Measurements from ENCODE around the gene C1QL4.
"Not testable (repeated sequence)": the region's sequence is repeated elsewhere in the genome, so short reads cannot be mapped to it uniquely, and the experiment has no call there.

The C1QL4 gene

DNA sequence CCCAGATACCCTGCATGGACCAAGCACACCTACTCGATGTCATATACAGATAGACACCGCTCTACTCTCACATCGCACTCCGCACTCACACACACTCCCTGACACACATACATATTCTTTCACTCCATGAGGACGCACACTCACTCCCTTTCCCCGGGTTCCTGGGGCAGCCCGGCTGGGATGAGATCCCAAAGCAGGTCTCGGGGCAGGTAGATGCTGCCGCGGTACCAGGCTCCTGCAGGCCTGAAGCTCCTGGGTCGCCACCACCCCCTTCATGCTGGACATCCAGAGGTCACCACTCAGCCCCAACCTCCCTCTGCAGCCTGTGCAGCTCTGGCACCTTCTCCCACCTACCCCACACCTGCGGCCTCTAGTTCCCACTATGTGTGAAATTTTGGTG is 2.3 kb downstream of the C1QL4 start:
- DNase-seq (ENCODE audit: low read depth in 1 of 2, low spot score in 1 of 2) = no peak

- no peak for DNase-seq (ENCODE audit: low read depth in 1 of 2, low spot score in 1 of 2)
Measured at GRCh38 chr12:49334226-49334625, 2.8 kb downstream of the C1QL4 start.

GRCh38 chr12:49333778-49334177 is 3.2 kb downstream of the C1QL4 start:
- DNase-seq (ENCODE audit: low read depth in 1 of 2, low spot score in 1 of 2) = not testable (repeated sequence)

GRCh38 chr12:49332891-49333371 is 4.1 kb downstream of the C1QL4 start:
- no peak for DNase-seq (ENCODE audit: low read depth in 1 of 2, low spot score in 1 of 2)

- no peak for DNase-seq (ENCODE audit: low read depth in 1 of 2, low spot score in 1 of 2)
Measured at GRCh38 chr12:49332441-49332861, 4.5 kb downstream of the C1QL4 start.

DNA sequence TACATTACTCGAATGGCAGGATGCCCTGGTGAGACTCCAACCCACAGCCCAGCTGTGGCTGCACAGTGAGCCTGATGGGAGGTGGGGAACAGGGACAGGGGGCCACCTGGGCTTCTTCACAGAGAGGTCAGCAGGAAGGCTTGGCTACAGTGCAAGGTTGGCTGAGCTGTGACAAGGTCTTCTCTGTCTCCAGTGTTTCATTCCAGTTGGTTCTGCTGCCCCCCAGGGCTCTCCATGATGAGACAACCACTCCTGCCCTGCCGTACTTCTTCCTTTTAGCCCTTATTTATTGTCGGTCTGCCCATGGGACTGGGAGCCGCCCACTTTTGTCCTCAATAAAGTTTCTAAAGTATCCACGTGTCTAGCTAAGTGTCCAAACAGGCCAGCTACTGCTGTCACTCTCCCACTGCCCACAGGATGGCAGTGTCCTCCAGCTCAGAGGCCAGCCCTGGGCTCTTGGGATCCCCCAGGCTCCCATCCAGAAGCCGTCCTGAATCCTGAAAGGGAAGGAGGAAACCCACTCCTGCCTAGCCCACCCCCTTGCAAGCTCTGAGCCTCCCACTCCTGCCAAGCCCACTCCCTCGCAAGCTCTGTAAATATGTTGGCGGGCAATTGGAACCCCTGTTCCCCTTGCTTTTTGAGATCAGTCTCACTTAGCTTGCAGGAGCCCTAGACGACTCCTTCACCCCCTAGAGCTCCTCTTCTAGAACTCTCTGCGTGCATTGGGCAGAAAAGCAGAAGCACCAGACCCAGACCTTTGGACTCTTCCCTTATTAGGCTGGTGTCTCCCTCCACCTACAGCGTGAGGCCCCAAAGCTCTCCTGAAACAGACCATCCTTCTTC is 5.4 kb downstream of the C1QL4 start:
- DNase-seq (ENCODE audit: low read depth in 1 of 2, low spot score in 1 of 2) = no peak

DNA sequence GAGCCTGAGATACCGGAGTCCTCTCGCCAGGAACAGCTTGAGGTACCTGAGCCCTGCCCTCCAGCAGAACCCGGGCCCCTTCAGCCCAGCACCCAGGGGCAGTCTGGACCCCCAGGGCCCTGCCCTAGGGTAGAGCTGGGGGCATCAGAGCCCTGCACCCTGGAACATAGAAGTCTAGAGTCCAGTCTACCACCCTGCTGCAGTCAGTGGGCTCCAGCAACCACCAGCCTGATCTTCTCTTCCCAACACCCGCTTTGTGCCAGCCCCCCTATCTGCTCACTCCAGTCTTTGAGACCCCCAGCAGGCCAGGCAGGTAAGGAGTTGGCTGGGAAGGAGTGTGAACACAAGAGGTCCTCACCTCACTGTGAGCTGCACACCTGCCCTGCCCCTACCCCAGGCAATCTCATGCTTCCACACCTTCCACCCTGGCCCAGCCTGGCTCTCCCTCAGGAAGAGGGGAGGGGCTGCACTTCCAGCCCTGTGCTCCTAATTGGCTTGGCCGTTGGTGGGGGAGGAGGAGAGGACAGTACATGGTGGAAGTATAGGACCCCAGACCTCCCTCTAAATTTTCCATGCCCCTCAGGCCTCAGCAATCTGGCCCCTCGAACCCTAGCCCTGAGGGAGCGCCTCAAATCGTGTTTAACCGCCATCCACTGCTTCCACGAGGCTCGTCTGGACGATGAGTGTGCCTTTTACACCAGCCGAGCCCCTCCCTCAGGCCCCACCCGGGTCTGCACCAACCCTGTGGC is 6.2 kb downstream of the C1QL4 start:
- no peak for DNase-seq (ENCODE audit: low read depth in 1 of 2, low spot score in 1 of 2)

DNA sequence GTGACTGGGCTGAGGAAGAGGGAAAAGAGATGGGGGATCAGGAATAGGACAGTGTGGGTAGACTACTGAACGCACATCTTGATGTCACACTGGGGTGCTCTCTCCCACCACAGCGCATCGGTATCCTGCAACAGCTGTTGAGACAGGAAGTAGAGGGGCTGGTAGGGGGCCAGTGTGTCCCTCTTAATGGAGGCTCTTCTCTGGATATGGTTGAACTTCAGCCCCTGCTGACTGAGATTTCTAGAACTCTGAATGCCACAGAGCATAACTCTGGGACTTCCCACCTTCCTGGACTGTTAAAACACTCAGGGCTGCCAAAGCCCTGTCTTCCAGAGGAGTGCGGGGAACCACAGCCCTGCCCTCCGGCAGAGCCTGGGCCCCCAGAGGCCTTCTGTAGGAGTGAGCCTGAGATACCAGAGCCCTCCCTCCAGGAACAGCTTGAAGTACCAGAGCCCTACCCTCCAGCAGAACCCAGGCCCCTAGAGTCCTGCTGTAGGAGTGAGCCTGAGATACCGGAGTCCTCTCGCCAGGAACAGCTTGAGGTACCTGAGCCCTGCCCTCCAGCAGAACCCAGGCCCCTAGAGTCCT is 6.9 kb downstream of the C1QL4 start:
- no peak for DNase-seq (ENCODE audit: low read depth in 1 of 2, low spot score in 1 of 2)

DNA sequence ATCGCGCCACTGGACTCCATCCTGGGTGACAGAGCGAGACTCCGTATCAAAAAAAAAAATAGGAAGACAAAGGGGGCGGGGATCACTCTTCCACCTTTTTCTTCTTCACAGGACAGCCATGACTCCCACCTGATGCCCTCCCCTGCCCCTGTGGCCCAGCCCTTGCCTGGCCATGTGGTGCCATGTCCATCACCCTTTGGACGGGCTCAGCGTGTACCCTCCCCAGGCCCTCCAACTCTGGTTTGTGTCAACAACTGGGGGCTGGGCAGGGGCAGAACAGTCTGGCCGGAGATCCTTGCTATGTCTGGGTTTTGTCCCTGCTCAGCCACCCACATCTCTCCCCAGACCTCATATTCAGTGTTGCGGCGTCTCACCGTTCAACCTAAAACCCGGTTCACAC is 8.2 kb downstream of the C1QL4 start:
- no peak for DNase-seq (ENCODE audit: low read depth in 1 of 2, low spot score in 1 of 2)

GRCh38 chr12:49327887-49328286 is 9.1 kb downstream of the C1QL4 start:
- no peak for DNase-seq (ENCODE audit: low read depth in 1 of 2, low spot score in 1 of 2)

DNA sequence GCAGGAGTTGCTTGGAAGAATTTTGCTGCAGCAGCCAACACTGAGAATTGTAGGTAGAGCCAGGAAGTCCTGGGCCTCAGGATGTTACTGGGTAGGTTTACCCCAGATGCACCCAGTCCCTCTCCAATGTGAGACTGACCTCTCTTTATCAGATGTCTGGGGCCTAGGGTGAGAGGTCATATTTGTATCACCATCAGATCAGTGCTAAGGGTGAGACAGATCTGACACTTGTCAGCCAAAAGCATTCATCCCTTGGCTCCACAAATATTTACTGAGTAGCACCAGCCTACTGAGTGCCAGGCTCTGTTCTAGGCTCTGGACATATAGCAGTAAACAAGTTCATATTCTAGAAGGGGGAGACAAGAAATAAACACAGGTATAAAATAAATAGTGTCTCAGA is 9.6 kb downstream of the C1QL4 start:
- no peak for DNase-seq (ENCODE audit: low read depth in 1 of 2, low spot score in 1 of 2)

DNA sequence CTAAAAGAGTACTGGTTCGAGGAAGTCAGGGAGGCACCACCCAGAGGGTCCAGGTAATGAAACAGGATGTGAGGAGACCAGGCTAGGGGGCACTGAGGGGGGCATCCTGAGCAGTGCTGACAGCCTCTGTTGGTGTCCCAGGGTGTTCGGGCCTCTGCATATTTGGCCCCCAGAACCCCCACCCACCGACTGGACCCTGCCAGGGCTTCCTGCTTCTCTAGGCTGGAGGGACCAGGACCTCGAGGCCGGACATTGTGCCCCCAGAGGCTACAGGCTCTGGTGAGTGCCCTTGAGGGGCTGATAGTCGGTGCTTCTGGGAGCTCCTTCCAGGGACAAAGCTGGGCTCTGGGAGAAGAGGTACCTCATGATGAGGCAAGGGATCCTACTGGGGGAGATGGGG is 11.4 kb downstream of the C1QL4 start:
- DNase-seq (ENCODE audit: low read depth in 1 of 2, low spot score in 1 of 2) = no peak

DNA sequence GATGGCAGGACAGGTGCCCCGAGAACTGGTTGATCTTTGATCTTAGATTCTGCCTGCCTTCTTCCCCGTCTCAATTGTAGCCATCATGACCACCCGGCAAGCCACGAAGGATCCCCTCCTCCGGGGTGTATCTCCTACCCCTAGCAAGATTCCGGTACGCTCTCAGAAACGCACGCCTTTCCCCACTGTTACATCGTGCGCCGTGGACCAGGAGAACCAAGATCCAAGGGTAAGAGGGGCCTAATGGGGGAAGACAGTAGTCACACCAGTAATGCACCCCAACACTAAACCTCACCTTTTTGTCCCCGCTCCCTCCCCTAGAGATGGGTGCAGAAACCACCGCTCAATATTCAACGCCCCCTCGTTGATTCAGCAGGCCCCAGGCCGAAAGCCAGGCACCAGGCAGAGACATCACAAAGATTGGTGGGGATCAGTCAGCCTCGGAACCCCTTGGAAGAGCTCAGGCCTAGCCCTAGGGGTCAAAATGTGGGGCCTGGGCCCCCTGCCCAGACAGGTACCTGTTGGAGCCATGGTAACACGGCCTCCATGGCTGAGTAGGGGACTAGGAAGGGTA is 13.4 kb downstream of the C1QL4 start:
- DNase-seq (ENCODE audit: low read depth in 1 of 2, low spot score in 1 of 2) = no peak

DNA sequence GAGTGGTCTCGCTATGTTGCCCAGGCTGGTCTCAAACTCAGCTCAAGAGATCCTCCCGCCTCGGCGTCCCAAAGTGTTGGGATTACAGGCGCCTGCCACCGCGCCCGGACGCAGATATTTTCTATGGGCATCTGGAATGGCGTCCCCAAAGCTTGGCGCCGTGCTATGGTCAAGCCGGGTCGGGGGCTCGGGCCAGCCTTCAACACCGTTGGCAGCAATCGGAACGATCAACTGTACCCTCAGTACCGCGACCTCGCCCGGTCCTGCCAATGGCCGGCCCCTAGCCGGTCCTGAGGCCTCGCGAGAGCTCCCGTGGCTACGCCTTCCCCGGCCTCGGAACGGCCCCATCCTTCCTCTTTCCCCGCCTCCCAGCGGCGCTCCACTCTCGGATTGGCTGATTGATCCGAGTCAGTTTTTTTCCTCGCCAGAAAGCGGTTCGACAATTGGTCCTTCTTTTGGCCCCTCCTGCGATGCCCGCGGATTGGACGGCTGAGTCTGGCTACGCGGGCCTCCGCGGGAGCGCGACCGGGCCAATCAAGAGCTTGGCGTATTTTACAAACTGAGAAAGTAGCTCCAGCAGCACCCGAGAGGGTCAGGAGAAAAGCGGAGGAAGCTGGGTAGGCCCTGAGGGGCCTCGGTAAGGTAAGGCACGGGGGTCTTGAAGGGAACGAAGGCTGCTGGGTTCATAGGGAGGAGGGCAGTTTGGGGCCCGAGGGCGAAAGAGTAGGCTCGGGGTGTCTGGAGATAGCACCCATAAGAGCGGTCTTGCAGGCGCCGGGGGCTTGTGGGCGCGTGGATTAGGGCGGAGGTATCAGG is 14.1 kb downstream of the C1QL4 start, which contains the start of gene TROAP:
TROAP (plus strand) TSS at position 548 of the 816 bp plus-strand sequence. CDS start 354 bp downstream, outside the sequence.
- peak; percentile 88 to 98 for DNase-seq (ENCODE audit: low read depth in 1 of 2, low spot score in 1 of 2)

DNA sequence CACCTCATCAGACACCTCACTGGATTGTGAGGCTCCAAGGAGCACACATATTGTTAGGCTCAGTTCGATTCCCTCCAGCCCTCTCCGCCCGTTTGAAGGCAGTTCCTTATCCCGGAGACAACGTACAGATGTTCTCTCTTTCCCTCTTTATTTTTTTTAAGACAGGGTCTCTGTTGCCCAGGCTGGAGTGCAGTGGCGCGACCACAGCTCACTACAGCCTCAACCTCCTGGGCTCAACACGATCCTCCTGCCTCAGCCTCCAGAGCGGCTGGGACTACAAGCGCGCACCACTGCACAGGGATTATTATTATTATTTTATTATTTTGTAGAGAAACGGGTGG is 14.7 kb downstream of the C1QL4 start:
- no peak for DNase-seq (ENCODE audit: low read depth in 1 of 2, low spot score in 1 of 2)

DNA sequence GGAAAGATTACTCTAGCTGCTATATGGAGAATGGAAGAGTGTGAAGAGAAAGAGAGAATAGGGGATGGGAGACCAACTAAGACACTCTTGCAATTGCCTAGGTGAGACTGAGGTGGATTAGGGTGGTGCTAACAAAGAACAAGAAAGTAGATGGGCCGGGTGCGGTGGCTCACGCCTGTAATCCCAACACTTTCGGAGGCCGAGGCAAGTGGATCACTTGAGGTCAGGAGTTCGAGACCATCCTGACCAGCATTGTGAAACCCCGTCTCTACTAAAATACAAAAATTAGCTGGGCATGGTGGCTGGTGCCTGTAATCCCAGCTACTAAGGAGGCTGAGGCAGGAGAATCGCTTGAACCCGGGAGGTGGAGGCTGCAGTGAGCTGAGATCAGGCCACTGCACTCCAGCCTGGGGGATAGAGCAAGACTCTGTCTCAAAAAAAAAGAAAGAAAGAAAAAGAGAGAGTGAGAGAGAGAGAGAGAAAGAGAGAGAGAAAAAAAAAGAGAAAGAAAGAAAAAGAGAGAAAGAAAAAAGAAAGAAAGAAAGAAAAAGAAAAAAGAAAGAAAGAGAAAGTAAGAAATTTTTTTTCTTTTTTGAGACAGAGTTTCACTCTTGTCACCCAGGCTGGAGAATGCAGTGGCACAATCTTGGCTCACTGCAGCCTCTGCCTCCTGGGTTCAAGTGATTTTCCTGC is 16.4 kb downstream of the C1QL4 start:
- DNase-seq (ENCODE audit: low read depth in 1 of 2, low spot score in 1 of 2) = not testable (repeated sequence)

DNA sequence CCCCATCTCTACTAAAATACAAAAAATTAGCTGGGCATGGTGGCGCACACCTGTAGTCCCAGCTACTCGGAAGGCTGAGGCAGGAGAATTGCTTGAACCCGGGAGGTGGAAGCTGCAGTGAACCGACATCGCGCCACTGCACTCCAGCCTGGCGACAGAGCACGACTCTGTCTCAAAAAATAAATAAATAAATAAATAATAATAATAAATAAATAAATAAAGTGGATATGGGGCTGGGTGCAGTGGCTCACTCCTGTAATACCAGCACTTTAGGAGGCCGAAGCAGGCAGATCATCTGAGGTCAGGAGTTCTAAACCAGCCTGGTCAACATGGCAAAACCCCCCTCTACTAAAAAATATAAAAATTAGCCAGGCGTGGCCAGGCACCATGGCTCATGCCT is 19.9 kb downstream of the C1QL4 start:
- not testable (repeated sequence) for DNase-seq (ENCODE audit: low read depth in 1 of 2, low spot score in 1 of 2)

DNA sequence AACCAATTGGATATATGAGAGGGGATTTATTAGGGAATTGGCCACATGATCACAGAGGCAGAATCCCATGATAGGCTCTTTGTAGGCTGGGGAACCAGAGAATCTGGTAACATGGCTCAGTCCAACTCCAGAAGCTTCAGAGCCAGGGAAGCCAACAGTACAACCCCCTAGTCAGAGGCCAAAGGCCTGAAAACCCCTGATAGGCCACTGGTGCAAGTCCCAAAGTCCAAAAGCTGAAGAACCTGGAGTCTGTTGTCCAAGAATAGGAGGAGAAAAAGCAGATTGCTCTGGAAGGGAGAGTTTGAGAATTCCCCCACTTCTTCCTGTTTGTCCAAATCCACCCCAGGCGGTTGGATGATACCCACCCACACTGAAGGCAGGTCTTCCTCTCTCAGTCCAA is 22.2 kb downstream of the C1QL4 start:
- DNase-seq (ENCODE audit: low read depth in 1 of 2, low spot score in 1 of 2) = no peak

- not testable (repeated sequence) for DNase-seq (ENCODE audit: low read depth in 1 of 2, low spot score in 1 of 2)
Measured at GRCh38 chr12:49310451-49311000, 26.5 kb downstream of the C1QL4 start.

GRCh38 chr12:49309386-49309785 is 27.6 kb downstream of the C1QL4 start:
- DNase-seq (ENCODE audit: low read depth in 1 of 2, low spot score in 1 of 2) = no peak
